Measurements from ENCODE around the gene KLF11.
"Not testable (repeated sequence)": the region's sequence is repeated elsewhere in the genome, so short reads cannot be mapped to it uniquely, and the experiment has no call there.

Gene KLF11

DNA sequence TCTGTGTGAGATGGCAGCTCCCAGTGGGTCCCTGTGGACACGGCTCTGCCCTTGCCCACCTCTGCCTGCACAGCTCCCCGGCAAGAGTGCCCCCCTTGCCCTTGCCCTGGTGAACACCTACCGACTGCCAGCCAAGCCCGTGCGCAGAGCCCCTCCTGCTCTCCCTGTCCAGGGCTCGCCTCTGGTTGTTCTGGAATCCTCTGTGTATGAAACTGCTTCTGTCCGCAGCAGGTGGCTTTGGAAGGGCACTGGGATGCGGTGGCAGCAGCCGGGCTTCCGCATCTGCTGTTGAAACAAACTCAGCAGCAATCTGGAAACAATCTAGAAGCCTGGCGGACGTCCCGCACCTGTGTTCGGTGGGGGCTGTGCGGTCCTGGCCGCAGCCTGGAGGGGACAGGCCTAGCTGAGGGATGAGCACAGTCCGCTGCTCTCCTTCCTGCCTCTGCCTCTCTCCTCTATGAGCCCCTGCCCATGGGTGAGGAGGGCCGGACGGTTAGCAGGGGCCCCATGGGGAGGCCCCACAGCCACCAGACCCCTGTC is 34.0 kb upstream of the KLF11 start:
- DNase-seq (ENCODE audit: low spot score) = no peak
- TF ChIP-seq, protein P1, sequence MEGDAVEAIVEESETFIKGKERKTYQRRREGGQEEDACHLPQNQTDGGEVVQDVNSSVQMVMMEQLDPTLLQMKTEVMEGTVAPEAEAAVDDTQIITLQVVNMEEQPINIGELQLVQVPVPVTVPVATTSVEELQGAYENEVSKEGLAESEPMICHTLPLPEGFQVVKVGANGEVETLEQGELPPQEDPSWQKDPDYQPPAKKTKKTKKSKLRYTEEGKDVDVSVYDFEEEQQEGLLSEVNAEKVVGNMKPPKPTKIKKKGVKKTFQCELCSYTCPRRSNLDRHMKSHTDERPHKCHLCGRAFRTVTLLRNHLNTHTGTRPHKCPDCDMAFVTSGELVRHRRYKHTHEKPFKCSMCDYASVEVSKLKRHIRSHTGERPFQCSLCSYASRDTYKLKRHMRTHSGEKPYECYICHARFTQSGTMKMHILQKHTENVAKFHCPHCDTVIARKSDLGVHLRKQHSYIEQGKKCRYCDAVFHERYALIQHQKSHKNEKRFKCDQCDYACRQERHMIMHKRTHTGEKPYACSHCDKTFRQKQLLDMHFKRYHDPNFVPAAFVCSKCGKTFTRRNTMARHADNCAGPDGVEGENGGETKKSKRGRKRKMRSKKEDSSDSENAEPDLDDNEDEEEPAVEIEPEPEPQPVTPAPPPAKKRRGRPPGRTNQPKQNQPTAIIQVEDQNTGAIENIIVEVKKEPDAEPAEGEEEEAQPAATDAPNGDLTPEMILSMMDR (IDR thresholded peaks at IDR 0.05) = no peak
- Histone ChIP-seq H3K27ac (peak overlapping the region; percentile 11 to 82), H3K4me3 (peak overlapping the region; percentile 39)

DNA sequence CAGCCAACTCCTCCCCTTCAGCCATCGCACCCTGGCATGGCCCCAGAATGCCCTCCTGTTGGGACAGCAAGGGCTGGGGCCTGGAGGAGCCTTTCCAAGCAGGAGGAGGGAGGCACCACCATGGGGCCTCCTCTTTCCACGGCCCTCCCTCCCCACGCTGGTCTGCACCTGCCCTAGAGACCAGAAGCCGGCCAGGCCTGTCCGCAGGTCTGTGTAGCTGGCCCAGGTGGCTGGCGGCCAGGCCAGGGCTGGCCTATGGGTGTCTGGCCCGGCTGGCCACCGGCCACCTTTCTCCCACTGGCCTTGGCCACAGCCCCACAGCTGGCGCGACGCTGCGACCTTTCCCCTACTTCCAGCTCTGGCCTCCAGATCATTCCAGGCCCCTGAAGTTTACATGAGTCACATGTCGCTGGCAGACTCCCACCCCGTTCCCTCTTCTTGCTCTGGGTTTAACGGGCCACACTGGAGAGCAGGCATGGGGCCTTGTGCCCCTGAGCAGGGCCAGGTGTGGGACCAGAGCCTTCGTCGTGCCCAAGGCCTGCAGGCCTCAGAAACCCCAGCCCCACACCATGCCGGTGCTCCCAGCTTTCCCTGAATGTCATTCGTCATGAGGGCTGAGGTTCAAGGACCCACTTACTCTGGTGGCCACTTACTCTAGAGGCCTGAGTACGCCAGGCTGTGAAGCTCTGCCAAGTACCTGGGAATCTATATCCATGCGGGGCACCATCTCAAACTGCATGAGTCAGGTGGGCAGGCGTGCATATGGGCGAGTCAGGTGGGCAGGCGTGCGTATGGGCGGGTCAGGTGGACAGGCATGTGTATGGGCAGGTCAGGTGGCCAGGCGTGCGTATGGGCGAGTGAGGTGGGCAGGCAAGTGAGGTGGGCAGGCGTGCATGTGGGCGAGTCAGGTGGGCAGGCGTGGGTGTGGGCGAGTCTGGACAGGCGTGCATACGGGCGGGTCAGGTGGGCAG is 33.3 kb upstream of the KLF11 start:
- Histone ChIP-seq H3K4me3 (peak overlapping the region; percentile 39), H3K27ac (peak overlapping the region; percentile 11 to 82)
- TF ChIP-seq, protein P1 (IDR thresholded peaks at IDR 0.05) = no peak
- peak; percentile 92 for DNase-seq (ENCODE audit: low spot score)

DNA sequence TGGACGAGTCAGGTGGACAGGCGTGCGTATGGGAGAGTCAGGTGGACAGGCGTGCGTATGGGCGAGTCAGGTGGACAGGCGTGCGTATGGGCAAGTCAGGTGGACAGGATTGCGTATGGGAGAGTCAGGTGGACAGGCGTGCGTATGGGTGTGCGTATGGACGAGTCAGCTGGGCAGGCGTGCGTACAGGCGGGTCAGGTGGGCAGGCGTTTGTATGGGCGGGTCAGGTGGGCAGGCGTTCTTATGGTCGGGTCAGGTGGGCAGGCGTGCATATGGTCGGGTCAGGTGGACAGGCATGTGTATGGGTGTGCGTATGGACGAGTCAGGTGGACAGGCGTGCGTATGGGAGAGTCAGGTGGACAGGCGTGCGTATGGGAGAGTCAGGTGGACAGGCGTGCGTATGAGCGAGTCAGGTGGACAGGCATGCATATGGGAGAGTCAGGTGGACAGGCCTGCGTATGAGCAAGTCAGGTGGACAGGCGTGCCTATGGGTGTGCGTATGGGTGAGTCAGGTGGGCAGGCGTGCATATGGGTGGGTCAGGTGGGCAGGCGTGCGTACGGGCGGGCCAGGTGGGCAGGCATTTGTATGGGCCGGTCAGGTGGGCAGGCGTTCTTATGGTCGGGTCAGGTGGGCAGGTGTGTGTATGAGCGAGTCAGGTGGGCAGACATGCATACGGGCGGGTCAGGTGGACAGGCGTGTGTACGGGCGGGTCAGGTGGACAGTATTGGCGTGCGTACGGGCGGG is 32.3 kb upstream of the KLF11 start:
- DNase-seq (ENCODE audit: low spot score); H3K4me3 ChIP-seq: not testable (repeated sequence)
- H3K27ac ChIP-seq = peak overlapping the region in 1 of 2 donors; percentile 82

DNA sequence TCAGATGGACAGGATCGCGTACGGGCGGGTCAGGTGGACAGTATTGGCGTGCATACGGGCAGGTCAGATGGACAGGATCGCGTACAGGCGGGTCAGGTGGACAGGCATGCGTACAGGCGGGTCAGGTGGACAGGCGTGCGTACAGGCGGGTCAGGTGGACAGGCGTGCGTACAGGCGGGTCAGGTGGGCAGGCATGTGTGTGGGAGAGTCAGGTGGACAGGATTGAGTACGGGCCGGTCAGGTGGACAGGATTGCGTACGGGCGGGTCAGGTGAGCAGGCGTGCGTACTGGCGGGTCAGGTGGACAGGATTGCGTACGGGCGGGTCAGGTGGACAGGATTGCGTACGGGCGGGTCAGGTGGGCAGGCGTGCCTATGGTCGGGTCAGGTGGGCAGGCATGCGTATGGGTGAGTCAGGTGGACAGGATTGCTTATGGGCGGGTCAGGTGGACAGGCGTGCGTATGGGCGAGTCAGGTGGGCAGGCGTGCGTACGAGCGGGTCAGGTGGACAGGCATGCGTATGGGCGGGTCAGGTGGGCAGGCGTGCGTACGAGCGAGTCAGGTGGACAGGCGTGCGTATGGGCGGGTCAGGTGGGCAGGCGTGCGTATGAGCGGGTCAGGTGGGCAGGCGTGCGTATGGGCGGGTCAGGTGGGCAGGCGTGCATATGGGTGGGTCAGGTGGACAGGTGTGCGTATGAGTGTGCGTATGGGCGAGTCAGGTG is 31.6 kb upstream of the KLF11 start:
- not testable (repeated sequence) for H3K4me3 ChIP-seq; DNase-seq (ENCODE audit: low spot score); H3K27ac ChIP-seq

- not testable (repeated sequence) for DNase-seq (ENCODE audit: low spot score); H3K4me3 ChIP-seq; H3K27ac ChIP-seq
Observed at GRCh38 chr2:10012366-10012962, 30.9 kb upstream of the KLF11 start.

DNA sequence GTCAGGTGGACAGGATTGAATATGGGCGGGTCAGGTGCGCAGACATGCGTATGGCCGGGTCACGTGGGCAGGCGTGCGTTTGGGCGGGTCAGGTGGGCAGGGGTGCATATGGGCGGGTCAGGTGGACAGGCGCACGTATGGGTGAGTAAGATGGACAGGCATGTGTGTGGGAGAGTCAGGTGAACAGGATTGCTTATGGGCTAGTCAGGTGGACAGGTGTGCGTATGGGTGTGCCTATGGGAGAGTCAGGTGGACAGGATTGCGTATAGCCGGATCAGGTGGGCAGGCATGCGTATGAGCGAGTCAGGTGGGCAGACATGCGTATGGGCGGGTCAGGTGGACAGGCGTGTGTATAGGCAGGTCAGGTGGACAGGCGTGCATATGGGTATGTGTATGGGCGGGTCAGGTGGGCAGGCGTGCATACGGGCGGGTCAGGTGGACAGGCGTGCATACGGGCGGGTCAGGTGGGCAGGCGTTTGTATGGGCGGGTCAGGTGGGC is 30.3 kb upstream of the KLF11 start:
- Histone ChIP-seq H3K27ac (no peak overlapping the region), H3K4me3 (no peak overlapping the region)
- DNase-seq (ENCODE audit: low spot score) = no peak
- TF ChIP-seq, protein P1 (IDR thresholded peaks at IDR 0.05) = no peak

DNA sequence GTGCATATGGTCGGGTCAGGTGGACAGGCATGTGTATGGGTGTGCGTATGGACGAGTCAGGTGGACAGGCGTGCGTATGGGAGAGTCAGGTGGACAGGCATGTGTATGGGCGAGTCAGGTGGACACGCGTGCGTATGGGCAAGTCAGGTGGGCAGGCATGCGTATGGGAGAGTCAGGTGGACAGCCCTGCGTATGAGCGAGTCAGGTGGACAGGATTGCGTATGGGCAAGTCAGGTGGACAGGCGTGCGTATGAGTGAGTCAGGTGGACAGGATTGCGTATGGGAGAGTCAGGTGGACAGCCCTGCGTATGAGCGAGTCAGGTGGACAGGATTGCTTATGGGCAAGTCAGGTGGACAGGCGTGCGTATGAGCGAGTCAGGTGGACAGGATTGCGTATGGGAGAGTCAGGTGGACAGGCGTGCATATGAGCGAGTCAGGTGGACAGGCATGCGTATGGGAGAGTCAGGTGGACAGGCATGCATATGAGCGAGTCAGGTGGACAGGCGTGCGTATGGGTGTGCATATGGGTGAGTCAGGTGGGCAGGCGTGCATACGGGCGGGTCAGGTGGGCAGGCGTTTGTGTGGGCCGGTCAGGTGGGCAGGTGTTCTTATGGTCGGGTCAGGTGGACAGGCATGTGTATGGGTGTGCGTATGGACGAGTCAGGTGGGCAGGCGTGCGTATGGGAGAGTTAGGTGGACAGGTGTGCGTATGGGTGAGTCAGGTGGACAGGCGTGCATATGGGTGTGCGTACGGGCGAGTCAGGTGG is 29.5 kb upstream of the KLF11 start:
- not testable (repeated sequence) for DNase-seq (ENCODE audit: low spot score); H3K4me3 ChIP-seq; H3K27ac ChIP-seq

- H3K27ac ChIP-seq = no peak overlapping the region
- no peak for DNase-seq (ENCODE audit: low spot score)
- no peak overlapping the region for H3K4me3 ChIP-seq
- TF ChIP-seq, protein P1 (IDR thresholded peaks at IDR 0.05) = no peak
Observed at GRCh38 chr2:10014418-10015190, 28.7 kb upstream of the KLF11 start.

DNA sequence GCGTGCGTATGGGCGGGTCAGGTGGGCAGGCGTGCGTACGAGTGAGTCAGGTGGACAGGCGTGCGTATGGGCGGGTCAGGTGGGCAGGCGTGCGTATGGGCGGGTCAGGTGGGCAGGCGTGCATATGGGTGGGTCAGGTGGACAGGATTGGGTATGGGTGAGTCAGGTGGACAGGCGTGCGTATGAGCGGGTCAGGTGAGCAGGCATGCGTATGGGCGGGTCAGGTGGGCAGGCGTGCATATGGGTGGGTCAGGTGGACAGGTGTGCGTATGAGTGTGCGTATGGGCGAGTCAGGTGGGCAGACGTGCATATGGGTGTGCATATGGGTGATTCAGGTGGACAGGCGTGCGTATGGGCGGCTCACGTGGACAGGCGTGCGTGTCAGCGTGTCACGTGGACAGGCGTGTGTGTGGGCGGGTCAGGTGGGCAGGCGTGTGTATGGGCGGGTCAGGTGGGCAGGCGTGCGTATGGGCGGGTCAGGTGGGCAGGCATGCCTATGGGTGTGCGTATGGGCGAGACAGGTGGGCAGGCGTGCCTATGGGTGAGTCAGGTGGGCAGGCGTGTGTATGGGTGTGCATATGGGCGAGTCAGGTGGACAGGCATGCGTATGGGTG is 27.9 kb upstream of the KLF11 start:
- not testable (repeated sequence) for DNase-seq (ENCODE audit: low spot score); H3K4me3 ChIP-seq; H3K27ac ChIP-seq

All from coronary artery (tissue), 2 donors.